ENCODE data around the gene DHRS3.
"Not testable (repeated sequence)": the region's sequence is repeated elsewhere in the genome, so short reads cannot be mapped to it uniquely, and the experiment has no call there.

Gene DHRS3

GRCh38 chr1:12617901-12618660, at the start of gene DHRS3:
TSS of gene DHRS3 (minus strand) at chr1:12618210. CDS start at chr1:12617348, 862 bp downstream.
- peak; percentile 78 for DNase-seq (ENCODE audit: low spot score)

DNA sequence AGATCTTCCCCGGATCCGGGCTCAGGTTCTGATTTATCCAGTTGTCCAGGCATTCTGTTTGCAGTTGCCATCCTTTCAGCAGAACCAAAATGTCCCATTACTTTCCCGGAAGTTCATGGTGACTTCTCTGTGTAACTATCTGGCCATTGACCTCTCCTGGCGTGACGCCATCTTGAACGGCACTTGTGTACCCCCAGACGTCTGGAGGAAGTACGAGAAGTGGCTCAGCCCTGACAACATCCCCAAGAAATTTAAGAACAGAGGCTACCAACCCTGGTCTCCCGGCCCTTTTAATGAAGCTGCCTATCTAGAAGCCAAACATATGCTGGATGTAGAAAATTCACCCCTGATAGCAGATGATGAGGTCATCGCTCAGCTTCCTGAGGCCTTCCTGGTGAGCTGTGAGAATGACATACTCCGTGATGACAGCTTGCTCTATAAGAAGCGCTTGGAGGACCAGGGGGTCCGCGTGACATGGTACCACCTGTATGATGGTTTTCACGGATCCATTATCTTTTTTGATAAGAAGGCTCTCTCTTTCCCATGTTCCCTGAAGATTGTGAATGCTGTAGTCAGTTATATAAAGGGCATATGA, 48.2 kb upstream of the DHRS3 start:
- no peak for DNase-seq (ENCODE audit: low spot score)

- DNase-seq (ENCODE audit: low spot score): no peak
These were observed 47.5 kb upstream of the DHRS3 start for GRCh38 chr1:12665511-12665910.

GRCh38 chr1:12662556-12662955, 44.5 kb upstream of the DHRS3 start:
- DNase-seq (ENCODE audit: low spot score): no peak

DNA sequence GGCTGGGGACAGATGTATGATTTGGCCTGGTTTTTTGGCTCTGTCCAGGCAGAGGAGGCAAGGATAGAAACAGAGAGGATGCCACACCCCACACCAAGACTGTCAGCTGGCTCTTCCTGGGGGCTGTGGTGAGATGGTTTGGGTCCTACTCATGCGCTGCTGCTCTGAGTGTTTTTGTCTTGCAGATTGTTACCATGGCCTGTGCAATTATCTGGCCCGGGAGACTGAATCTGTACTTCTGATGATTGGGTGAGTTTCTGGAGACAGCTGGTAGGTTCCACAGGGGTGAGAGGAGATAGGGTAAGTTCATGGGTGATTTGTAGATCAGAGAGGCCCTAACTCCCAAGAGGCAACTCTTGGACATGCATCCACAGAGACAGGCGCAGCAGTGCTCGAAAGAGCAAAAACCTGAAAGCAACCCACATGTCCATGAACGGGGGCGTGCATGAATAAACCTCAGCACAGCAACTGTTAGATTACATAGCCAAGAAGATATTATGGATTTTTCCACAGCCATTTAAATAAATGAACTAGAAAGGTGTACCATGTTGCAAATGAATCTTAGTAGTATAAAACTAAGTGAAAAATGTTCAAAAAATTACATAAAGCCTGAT, 43.7 kb upstream of the DHRS3 start:
- DNase-seq (ENCODE audit: low spot score): peak; percentile 42

DNA sequence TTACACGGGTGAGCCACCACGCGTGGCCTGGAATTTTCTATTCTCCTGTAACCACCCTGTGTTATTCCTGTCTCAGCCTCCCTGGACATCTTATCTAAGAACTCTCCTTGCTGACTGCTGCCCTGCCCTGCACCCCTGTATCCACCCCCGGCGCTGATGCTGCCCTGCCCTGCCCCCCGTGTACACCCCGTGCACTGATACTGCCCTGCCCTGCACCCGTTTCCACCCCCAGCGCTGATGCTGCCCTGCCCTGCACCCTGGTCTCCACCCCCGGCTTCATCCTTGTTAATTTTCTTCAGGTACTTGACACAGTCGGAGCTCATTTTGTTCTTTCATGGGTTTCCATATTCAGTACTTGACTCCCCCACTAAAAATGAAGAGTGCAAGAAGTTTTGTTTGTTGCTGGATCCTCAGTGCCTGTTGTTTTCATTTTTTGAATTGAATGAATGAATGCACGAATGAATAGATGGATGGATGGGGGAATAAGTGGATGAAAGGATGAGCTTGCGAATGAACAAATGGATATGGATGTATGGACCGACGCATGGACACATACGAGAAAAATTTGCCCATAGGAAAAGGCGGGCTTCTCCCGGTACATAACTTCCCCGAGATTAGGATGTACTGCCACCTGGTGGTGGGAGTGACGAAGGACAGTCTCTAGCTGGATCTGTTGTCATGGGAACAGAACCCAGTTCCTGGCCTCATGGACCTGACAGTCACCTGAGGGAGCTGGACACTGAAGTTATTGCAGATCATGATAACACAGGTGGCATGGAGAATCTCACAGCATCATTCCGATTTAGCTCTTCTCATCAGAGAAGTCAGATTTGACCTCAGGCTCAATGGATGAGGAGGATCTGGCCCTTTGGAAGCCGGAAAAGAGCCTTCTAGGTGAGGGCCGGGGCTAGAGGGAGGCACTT, 40.8 kb upstream of the DHRS3 start:
- DNase-seq (ENCODE audit: low spot score): peak; percentile 83

DNA sequence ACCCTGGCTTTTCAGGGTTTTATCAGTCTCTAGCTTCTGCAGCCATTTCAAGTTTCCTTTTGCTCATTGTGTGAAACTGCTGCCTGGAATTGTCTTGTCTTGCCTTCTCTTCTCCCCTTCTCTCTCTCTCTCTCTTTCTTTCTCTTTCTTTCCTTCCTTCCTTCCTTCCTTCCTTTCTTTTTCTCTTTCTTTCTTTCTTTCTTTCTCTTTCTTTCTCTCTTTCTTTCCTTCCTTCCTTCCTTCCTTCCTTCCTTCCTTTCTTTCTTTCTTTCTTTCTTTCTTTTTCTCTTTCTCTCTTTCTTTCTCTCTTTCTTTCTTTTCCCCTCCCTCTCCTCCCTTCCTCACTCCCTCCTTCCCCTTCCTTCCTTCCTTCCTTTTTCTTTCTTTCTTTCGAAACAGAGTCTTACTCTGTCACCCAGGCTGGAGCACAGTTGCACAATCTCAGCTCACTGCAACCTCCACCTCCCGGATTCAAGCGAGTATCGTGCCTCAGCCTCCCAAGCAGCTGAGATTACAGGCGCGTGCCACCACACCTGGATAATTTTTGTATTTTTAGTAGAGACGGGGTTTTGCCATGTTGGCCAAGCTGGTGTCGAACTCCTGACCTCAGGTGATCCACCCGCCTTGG, 40.0 kb upstream of the DHRS3 start:
- DNase-seq (ENCODE audit: low spot score): not testable (repeated sequence)

DNA sequence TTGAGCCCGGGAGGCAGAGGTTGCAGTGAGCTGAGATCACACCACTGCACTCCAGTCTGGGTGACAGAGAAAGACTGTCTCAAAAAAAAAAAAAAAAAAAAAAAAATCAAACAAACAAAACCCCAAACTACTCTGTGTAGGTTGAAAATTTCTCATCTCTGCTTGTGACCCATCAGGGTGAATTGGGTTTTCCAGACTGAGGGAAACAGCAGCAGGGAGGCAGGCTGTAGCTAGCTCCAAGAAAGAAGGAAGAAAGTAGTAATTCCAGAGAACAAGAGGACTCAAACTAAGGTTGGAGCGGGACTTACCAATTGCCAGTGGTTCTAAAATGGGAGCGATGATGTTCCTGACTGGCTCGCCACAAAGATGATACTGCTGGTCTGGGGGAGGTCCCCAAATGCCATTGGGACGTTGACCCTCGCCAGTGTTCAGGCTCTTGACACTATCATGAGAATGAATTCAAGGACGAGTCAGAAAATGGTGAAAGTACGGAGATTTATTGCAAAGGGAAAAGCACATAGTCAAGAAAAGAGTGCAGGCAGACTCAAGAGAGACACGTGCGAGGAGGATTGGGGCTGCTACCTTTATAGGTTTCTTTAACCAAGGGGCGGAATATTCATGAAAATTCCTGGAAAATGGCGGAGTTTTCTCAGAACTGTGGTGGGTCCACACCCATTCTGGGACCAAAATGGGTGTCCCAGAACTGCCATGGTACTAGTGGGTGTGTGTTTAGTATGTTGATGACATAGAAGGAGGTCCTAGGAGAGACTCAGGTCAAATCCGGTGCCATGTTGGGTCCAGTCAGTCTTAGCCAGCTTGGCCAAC, 39.3 kb upstream of the DHRS3 start:
- DNase-seq (ENCODE audit: low spot score): no peak

DNA sequence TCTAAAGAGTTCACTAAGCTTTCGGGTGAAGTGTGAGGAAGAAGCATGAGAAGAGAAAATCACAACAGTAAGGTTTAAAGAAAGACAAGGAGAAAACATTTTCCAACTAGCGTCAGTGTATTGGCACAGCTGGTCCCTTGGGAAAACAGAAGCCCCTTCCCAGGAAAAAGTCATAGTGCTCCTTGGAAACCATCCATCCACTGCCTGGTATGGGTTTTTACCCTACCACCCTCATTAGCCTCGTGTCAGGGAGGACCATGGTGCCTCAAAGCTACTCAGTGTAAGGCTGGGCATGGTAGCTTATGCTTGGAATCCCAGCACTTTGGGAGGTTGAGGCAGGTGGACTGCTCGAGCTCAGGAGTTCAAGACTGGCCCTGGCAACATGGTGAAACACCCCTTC, 38.6 kb upstream of the DHRS3 start:
- DNase-seq (ENCODE audit: low spot score): no peak

- no peak for DNase-seq (ENCODE audit: low spot score)
These were observed 36.6 kb upstream of the DHRS3 start for GRCh38 chr1:12654657-12655056.

DNA sequence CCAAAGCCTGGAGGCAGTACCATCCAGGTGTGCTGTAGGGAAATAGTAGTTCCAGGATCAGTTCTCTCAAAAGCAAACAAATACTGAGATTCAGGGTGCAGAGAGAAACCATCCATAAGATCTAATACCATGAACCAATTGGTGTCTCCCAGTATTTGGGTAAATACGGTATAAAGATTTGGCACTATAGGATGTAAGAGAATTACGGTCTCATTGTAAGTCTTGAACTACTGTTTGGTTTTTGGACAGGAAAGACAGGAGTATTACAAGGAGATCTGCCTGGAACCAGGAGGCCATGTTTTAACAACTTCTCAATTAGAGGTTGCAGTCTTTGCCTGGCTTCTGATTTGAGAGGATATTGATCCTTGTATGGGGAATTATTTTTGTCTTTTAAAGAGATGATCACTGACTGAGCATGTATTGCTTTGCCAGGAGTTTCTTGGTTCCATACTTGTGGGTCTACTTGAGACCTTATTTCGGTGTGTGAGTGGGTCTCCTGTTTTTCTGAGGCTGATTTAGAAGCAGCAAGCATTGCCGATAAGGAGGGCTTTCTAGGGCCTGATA, 36.1 kb upstream of the DHRS3 start:
- no peak for DNase-seq (ENCODE audit: low spot score)

- no peak for DNase-seq (ENCODE audit: low spot score)
These were observed 32.0 kb upstream of the DHRS3 start for GRCh38 chr1:12649971-12650421.

DNA sequence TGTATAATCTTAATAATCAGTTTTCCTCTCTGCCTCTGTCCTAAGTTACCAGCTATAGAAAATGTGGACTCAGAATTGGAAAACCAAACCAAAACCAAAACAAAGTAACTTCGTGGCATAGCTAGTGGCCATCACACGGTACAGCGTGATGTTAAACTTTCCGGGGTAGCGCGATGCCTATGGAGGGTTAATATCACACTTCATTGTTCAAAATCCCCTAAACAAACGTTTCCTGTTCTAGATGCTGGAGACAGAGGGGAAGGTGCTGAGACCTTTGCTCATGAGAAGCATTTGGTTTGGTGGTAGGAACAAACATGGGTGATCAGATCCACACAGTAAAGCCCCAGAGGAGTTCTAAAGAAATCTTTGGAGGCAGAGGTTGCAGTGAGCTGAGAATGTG, 30.7 kb upstream of the DHRS3 start:
- no peak for DNase-seq (ENCODE audit: low spot score)

DNA sequence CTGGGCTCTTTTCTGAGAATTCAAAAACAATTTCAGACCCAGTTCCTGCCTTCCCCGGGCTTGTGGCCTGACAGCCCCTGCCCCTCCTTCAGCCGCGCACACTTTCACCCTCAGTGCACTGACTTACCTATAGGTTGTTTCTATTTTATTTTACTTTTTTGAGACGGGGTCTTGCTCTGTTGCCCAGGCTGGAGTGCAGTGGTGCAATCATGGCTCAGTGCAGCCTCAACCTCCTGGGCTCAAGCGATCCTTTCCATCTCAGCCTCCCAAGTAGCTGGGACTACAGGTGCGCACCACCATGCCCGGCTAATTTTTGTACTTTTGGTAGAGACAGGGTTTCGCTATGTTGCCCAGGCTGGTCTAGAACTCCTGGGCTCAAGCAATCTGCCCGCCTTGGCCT, 27.4 kb upstream of the DHRS3 start:
- DNase-seq (ENCODE audit: low spot score): not testable (repeated sequence)

- DNase-seq (ENCODE audit: low spot score): no peak
These were observed 26.8 kb upstream of the DHRS3 start for GRCh38 chr1:12644829-12645228.

- DNase-seq (ENCODE audit: low spot score): no peak
These were observed 26.2 kb upstream of the DHRS3 start for GRCh38 chr1:12644237-12644636.

- no peak for DNase-seq (ENCODE audit: low spot score)
These were observed 25.8 kb upstream of the DHRS3 start, which contains the start of gene AADACL4 for GRCh38 chr1:12643785-12644184. TSS of gene AADACL4 (plus strand) at chr1:12644085. CDS start at chr1:12644547, 462 bp downstream.

DNA sequence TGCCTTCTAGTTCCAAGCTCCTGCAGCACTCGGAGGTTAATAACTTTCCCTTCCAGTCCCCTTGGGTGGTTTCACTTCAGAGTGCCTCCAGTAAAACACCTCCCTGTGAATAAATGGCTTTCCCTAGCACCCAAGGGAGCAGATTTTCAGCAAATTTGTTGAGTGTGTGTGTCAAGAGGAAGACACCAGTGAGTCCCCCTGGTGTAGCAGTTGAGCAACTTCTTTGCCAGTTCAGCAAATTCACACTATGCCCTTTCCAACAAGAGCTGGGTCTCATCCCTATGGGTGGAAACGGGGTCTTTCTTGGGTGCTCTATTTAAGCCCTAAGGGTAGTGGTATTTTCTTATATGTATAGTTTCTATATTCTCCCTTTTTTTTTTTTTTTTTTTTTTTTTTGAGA, 25.1 kb upstream of the DHRS3 start:
- no peak for DNase-seq (ENCODE audit: low spot score)

DNA sequence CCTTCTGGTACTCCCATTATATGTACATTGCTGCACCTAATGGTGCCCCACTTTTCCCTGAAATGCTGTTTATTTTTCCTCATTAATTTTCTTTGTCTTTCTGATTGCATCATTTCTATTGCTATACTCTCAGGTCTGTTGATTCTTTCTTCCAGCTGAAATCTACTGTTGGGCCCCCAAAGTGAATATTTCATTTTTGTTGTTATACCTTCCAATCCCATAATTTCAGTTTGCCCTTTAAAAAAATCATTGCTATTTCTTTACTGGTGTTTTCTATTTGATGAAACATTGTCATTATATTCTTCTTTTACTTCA, 22.9 kb upstream of the DHRS3 start:
- DNase-seq (ENCODE audit: low spot score): no peak

DNA sequence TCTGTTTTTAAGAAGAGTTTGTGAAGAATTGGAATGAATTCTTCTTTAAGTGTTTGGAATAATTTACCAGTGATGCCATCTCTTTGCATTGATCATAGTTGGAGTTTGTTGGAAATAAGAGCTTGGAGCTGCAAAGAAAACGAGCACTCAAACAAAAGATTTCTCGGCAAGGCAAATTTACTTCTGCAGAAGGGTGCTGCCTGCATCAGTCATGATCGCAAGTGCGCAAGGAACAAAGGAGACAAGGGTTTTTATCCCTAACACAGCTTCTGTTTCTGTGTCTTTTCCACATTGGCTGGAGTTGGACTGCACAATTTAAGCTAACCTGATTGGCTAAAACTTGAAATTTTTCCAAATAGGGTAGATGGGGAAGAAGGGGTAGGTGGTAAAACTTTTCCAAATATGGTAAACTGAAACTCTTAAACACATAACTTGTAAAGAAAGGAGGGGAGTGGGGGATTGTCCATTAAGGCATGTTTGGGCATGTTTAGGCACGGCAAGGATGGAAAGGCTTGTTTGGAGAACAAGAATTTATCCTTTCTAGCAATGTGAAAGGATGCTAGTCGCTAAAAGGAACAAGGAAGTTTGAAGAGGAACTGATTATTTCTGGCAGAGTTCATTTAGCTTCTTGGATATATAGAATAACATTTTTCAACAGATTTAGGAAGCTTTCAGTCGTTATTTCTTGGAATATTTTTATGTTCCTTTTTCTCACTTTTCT, 22.4 kb upstream of the DHRS3 start:
- no peak for DNase-seq (ENCODE audit: low spot score)
